MG63 (cell line): ENCODE measurements around the gene ZNF853. TPM values are rescaled to one million over a fixed set of nuclear protein-coding genes. Genes with fewer than 3 reads are reported as not detected.
"Not testable (repeated sequence)": the region's sequence is repeated elsewhere in the genome, so short reads cannot be mapped to it uniquely, and the experiment has no call there.

ENCODE experiments used
- DNase-seq: peaks from one replicate; pipeline ENCODE4 v3.0.0-alpha.2; 2020
- H3K27me3 ChIP-seq: fragments of 250-450 bp; sonication (Bioruptor Pico); 2 replicates; pipeline ENCODE4 v1.5.1; 2020; ENCODE audit warnings: mild to moderate bottlenecking, moderate library complexity
- H3K36me3 ChIP-seq: fragments of 250-450 bp; sonication (Bioruptor Pico); 2 replicates; pipeline ENCODE4 v1.5.1; 2020; ENCODE audit warnings: mild to moderate bottlenecking, moderate library complexity
- H3K4me3 ChIP-seq: fragments of 250-450 bp; sonication (Bioruptor Pico); 2 replicates; pipeline ENCODE4 v1.5.1; 2020; ENCODE audit warnings: mild to moderate bottlenecking, moderate library complexity
- H3K9me3 ChIP-seq: fragments of 250-450 bp; sonication (Bioruptor Pico); 2 replicates; pipeline ENCODE4 v1.5.1; 2020; ENCODE audit warnings: mild to moderate bottlenecking, moderate library complexity
- total RNA-seq: library from RNA; depleted of rRNA; stranded (reverse); fragments of >200 nt; shearing (Covaris generic); gene quantifications from 2 replicates; pipeline ENCODE4 v1.2.3, GENCODE V29; 2014; ENCODE audit warnings: low replicate concordance; rRNA removed

The ZNF853 gene
- total RNA-seq, 1 experiment from 2014 or later: 27.1 TPM

- Histone ChIP-seq H3K4me3 (no peak overlapping the region), H3K27me3 (no peaks in the 10 kb centered on the region), H3K36me3 (peaks cover 20% of the 10 kb centered on the region), H3K9me3 (no peaks in the 10 kb centered on the region)
- no peak for DNase-seq
Observed at GRCh38 chr7:6654842-6655610, 39.6 kb downstream of the ZNF853 start.

- H3K9me3 ChIP-seq: no peaks in the 10 kb centered on the region
- no peaks in the 10 kb centered on the region for H3K27me3 ChIP-seq
- DNase-seq: no peak
- H3K4me3 ChIP-seq: no peak overlapping the region
- H3K36me3 ChIP-seq: peaks cover 16% of the 10 kb centered on the region
Observed at GRCh38 chr7:6655636-6656385, 40.4 kb downstream of the ZNF853 start.

GRCh38 chr7:6656413-6656812, 41.0 kb downstream of the ZNF853 start:
- Histone ChIP-seq H3K36me3 (peaks cover 11% of the 10 kb centered on the region), H3K9me3 (no peaks in the 10 kb centered on the region), H3K4me3 (no peak overlapping the region), H3K27me3 (no peaks in the 10 kb centered on the region)
- no peak for DNase-seq

- no peaks in the 10 kb centered on the region for H3K27me3 ChIP-seq
- no peaks in the 10 kb centered on the region for H3K9me3 ChIP-seq
- DNase-seq: no peak
- no peak overlapping the region for H3K4me3 ChIP-seq
- peaks cover 4% of the 10 kb centered on the region; the same call in 1 of the 2 replicates for H3K36me3 ChIP-seq
Observed at GRCh38 chr7:6658618-6659345, 43.4 kb downstream of the ZNF853 start.

GRCh38 chr7:6670851-6671250, 55.4 kb downstream of the ZNF853 start:
- not testable (repeated sequence) for H3K36me3 ChIP-seq, DNase-seq, H3K4me3 ChIP-seq, H3K27me3 ChIP-seq
- H3K9me3 ChIP-seq: peaks cover 25% of the 10 kb centered on the region

Other genes with a start within 250 kb of the ZNF853 start
- 20.8 and 31.9 TPM in 2 replicates for gene RAC1, start 241.1 kb upstream of the ZNF853 start, total RNA-seq
- gene DAGLB, start 167.7 kb upstream of the ZNF853 start, total RNA-seq: 15.6 and 59.1 TPM in 2 replicates
- 200 and 249 TPM in 2 replicates for gene KDELR2, start 131.5 kb upstream of the ZNF853 start, total RNA-seq
- gene GRID2IP, start 64.1 kb upstream of the ZNF853 start, total RNA-seq: not detected in 2 replicates
- gene ZDHHC4, start 38.2 kb upstream of the ZNF853 start, total RNA-seq: 34.8 and 39.2 TPM in 2 replicates
- gene INTS15, start 25.6 kb upstream of the ZNF853 start, total RNA-seq: 8.6 and 16.2 TPM in 2 replicates
- gene ZNF316, start 21.7 kb downstream of the ZNF853 start, total RNA-seq: 7.6 and 17.1 TPM in 2 replicates
- 7.1 and 8.0 TPM in 2 replicates for gene ZNF12, start 91.3 kb downstream of the ZNF853 start, total RNA-seq
- gene RSPH10B2, start 138.5 kb downstream of the ZNF853 start, total RNA-seq: 0.20 TPM in 1 of 2 replicates, not detected in the other
- gene CCZ1B, start 210.7 kb downstream of the ZNF853 start, total RNA-seq: 5.8 and 15.5 TPM in 2 replicates